GM21619 (cell line): ENCODE measurements around the gene RAPH1.
A peak's percentile ranks its signal among the peaks of the same experiment; 100 is the strongest.
"Not testable (repeated sequence)": the region's sequence is repeated elsewhere in the genome, so short reads cannot be mapped to it uniquely, and the experiment has no call there.

Experiments
- ATAC-seq: cut with Tn5 transposase; IDR thresholded peaks from one replicate; pipeline ENCODE4 v1.9.1; 2021; ENCODE audit not compliant: unreplicated experiment

The RAPH1 gene

GRCh38 chr2:203549406-203549805 lies 14.3 kb upstream of the RAPH1 start:
- no peak for ATAC-seq

GRCh38 chr2:203548887-203549286 lies 13.8 kb upstream of the RAPH1 start:
- no peak for ATAC-seq

GRCh38 chr2:203547356-203547755 lies 12.3 kb upstream of the RAPH1 start:
- ATAC-seq: no peak

- ATAC-seq: no peak
These were observed 9.3 kb upstream of the RAPH1 start for GRCh38 chr2:203544402-203544801.

- no peak for ATAC-seq
These were observed 8.8 kb upstream of the RAPH1 start for GRCh38 chr2:203543898-203544328.

- ATAC-seq: not testable (repeated sequence)
These were observed 5.5 kb upstream of the RAPH1 start for GRCh38 chr2:203540598-203540997.

- ATAC-seq: not testable (repeated sequence)
These were observed 3.1 kb upstream of the RAPH1 start for GRCh38 chr2:203538237-203538636.

- ATAC-seq: not testable (repeated sequence)
These were observed 1.5 kb upstream of the RAPH1 start for GRCh38 chr2:203536586-203536951.

GRCh38 chr2:203535784-203536585 lies 884 bp upstream of the RAPH1 start:
- no peak for ATAC-seq

GRCh38 chr2:203534621-203535077 lies 452 bp downstream of the RAPH1 start:
- peak; percentile 30 for ATAC-seq

- no peak for ATAC-seq
These were observed 1.2 kb downstream of the RAPH1 start for GRCh38 chr2:203533676-203534591.

- no peak for ATAC-seq
These were observed 2.0 kb downstream of the RAPH1 start for GRCh38 chr2:203532957-203533658.

GRCh38 chr2:203527719-203528118 lies 7.4 kb downstream of the RAPH1 start:
- ATAC-seq: no peak

GRCh38 chr2:203513268-203513667 lies 21.8 kb downstream of the RAPH1 start:
- not testable (repeated sequence) for ATAC-seq

- no peak for ATAC-seq
These were observed 24.2 kb downstream of the RAPH1 start for GRCh38 chr2:203510941-203511305.

- no peak for ATAC-seq
These were observed 24.7 kb downstream of the RAPH1 start for GRCh38 chr2:203510256-203510940.

GRCh38 chr2:203503460-203503859 lies 31.6 kb downstream of the RAPH1 start:
- ATAC-seq: not testable (repeated sequence)

- ATAC-seq: no peak
These were observed 33.2 kb downstream of the RAPH1 start for GRCh38 chr2:203501873-203502272.

GRCh38 chr2:203500951-203501350 lies 34.1 kb downstream of the RAPH1 start:
- no peak for ATAC-seq

- ATAC-seq: no peak
These were observed 34.8 kb downstream of the RAPH1 start for GRCh38 chr2:203500297-203500696.

GRCh38 chr2:203498161-203498560 lies 36.9 kb downstream of the RAPH1 start:
- no peak for ATAC-seq
